ENCODE data around the gene AGAP1. TPM values are rescaled to one million over a fixed set of nuclear protein-coding genes. Genes with fewer than 3 reads are reported as not detected.

AGAP1 gene
- total RNA-seq, 1 donor from 2014 or later = 54.7 TPM

DNA sequence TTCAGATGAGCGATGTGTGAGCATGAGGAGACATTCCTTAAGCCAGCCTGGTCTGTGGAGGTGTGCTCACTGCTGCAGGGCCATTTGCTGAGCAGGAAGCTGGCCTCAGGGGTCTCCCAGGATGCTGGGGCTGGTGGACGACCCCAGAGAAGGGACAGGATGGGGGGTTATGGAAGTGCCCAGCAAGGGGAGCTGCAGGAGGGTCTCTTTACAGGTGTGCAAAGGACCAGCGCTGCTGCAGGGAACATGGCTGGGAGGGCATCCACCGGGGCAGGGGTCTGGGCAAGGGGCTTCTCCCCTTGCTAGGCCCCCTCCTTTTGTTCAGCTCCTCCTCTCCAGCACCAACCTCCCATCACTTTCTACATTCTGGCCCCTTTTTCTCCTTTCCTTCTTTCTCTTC lies 489.2 kb downstream of the AGAP1 start:
- H3K27me3 Mint-ChIP-seq (ENCODE audit: low read depth) = no peaks in the 10 kb centered on the region
- TF ChIP-seq, protein P1, sequence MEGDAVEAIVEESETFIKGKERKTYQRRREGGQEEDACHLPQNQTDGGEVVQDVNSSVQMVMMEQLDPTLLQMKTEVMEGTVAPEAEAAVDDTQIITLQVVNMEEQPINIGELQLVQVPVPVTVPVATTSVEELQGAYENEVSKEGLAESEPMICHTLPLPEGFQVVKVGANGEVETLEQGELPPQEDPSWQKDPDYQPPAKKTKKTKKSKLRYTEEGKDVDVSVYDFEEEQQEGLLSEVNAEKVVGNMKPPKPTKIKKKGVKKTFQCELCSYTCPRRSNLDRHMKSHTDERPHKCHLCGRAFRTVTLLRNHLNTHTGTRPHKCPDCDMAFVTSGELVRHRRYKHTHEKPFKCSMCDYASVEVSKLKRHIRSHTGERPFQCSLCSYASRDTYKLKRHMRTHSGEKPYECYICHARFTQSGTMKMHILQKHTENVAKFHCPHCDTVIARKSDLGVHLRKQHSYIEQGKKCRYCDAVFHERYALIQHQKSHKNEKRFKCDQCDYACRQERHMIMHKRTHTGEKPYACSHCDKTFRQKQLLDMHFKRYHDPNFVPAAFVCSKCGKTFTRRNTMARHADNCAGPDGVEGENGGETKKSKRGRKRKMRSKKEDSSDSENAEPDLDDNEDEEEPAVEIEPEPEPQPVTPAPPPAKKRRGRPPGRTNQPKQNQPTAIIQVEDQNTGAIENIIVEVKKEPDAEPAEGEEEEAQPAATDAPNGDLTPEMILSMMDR (conservative IDR thresholded peaks at IDR 0.05) = no peak
- peaks cover 21% of the 10 kb centered on the region for H3K36me3 Mint-ChIP-seq (ENCODE audit: low read depth)
- H3K9me3 Mint-ChIP-seq = peaks cover 2% of the 10 kb centered on the region
- H3K27ac Mint-ChIP-seq (ENCODE audit: unreplicated experiment) = no peak overlapping the region
- peaks cover 29% of the 10 kb centered on the region for H3K4me1 Mint-ChIP-seq
- DNase-seq (ENCODE audit: low read depth, low spot score) = no peak
- no peak overlapping the region for H3K4me3 Mint-ChIP-seq

DNA sequence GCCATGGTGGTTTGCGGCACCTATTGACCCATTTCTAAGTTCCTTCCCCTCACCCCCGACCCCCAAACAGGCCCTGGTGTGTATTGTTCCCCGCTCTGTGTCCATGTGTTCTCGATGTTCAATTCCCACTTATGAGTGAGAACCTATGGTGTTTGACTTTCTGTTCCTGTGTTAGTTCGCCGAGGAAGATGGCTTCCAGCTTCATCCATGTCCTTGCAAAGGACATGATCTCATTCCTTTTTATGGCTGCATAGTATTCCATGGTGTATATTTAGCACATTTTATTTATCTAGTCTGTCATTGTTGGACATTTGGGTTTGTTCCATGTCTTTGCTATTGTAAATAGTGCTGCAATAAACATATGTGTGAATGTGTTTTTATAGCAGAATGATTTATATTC lies 490.7 kb downstream of the AGAP1 start:
- Mint-ChIP-seq H3K27ac (ENCODE audit: unreplicated experiment) (no peak overlapping the region), H3K4me1 (peaks cover 30% of the 10 kb centered on the region), H3K27me3 (ENCODE audit: low read depth) (no peaks in the 10 kb centered on the region), H3K36me3 (ENCODE audit: low read depth) (peaks cover 24% of the 10 kb centered on the region), H3K9me3 (peaks cover 2% of the 10 kb centered on the region), H3K4me3 (no peak overlapping the region)
- DNase-seq (ENCODE audit: low read depth, low spot score) = no peak
- TF ChIP-seq, protein P1 (conservative IDR thresholded peaks at IDR 0.05) = no peak

DNA sequence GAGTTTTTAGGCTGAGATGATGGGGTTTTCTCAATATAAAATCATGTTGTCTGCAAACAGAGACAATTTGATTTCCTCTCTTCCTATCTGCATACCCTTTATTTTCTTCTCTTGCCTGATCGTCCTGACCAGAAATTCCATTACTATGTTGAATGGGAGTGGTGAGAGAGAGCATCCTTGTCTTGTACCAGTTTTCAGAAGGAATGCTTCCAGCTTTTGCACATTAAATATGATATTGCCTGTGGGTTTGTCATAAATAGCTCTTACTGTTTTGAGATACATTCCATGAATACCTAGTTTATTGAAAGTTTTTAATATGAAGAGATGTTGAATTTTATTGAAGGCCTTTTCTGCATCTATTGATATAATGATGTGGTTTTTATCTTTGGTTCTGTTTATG lies 492.5 kb downstream of the AGAP1 start:
- H3K9me3 Mint-ChIP-seq = peaks cover 2% of the 10 kb centered on the region
- H3K4me1 Mint-ChIP-seq = peaks cover 18% of the 10 kb centered on the region
- no peak overlapping the region for H3K27ac Mint-ChIP-seq (ENCODE audit: unreplicated experiment)
- TF ChIP-seq, protein P1 (conservative IDR thresholded peaks at IDR 0.05) = no peak
- peaks cover 23% of the 10 kb centered on the region for H3K36me3 Mint-ChIP-seq (ENCODE audit: low read depth)
- H3K4me3 Mint-ChIP-seq = no peak overlapping the region
- DNase-seq (ENCODE audit: low read depth, low spot score) = no peak
- no peaks in the 10 kb centered on the region for H3K27me3 Mint-ChIP-seq (ENCODE audit: low read depth)

DNA sequence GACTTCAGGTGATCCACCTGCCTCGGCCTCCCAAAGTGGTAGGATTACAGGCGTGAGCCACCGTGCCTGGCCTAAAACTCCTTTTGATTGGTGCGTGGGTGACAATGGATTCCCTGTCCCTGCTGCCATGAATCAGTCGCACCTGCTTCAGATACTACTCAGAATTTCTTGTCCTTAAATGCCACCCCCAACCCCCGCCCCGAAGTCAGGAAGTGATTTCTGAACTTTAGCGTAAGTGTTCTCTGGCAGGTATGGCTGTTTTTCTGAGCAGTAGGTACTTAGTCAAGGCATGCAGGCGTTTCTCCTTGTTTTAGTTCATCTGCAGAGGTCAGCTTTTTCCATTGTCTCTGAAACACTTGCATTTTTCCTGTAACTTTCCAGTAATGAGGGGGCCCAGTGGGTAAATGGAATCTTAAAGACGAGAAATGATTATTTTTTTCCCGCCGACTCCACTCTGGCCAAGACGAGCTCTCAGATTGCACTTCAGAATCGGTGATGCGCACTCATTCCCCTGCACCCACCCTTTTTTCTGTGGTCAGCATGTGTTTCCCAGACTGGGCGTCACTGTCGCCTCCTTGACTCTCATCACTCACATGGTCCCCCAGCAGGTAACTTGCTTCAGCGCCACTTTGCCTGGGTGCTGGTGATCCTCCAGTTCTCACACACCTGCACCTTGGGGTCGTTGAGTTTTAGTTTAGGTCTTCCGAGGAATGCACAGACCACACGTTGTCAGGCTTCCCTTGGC lies 494.6 kb downstream of the AGAP1 start:
- Mint-ChIP-seq H3K4me1 (peaks cover 6% of the 10 kb centered on the region), H3K27ac (ENCODE audit: unreplicated experiment) (no peak overlapping the region), H3K27me3 (ENCODE audit: low read depth) (no peaks in the 10 kb centered on the region), H3K9me3 (peaks cover 2% of the 10 kb centered on the region), H3K4me3 (no peak overlapping the region), H3K36me3 (ENCODE audit: low read depth) (peaks cover 20% of the 10 kb centered on the region)
- DNase-seq (ENCODE audit: low read depth, low spot score) = no peak
- TF ChIP-seq, protein P1 (conservative IDR thresholded peaks at IDR 0.05) = no peak

DNA sequence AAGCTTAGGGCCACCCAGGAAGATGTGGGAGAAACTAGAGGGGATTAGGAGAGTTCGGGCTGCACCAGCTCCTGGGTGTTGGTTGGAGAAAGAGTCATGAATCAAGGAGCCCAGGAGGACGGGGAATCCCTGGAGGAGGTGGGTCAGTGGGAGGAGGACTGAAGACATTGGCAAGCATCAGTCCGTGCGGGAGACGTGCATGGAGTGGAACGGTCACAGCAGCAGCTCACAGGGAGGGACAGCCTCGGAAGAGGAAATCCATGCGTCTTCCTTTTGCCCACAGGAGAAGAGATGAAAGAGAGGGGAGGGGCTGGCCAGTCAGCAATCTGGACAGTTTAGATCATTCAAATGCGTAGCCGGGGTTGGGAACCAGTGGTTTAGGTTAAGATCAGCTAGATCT lies 495.7 kb downstream of the AGAP1 start:
- H3K9me3 Mint-ChIP-seq = peaks cover 2% of the 10 kb centered on the region
- peaks cover 4% of the 10 kb centered on the region for H3K4me1 Mint-ChIP-seq
- no peak overlapping the region for H3K27ac Mint-ChIP-seq (ENCODE audit: unreplicated experiment)
- H3K4me3 Mint-ChIP-seq = no peak overlapping the region
- no peaks in the 10 kb centered on the region for H3K27me3 Mint-ChIP-seq (ENCODE audit: low read depth)
- peaks cover 14% of the 10 kb centered on the region for H3K36me3 Mint-ChIP-seq (ENCODE audit: low read depth)
- no peak for DNase-seq (ENCODE audit: low read depth, low spot score)
- TF ChIP-seq, protein P1 (conservative IDR thresholded peaks at IDR 0.05) = no peak

All from neural crest cell (in vitro differentiated cells).